HFFc6 (cell line): ENCODE measurements around the gene STOML3. TPM values are rescaled to one million over a fixed set of nuclear protein-coding genes. Genes with fewer than 3 reads are reported as not detected.
"Not testable (repeated sequence)": the region's sequence is repeated elsewhere in the genome, so short reads cannot be mapped to it uniquely, and the experiment has no call there.

Experiments used
- DNase-seq: peaks from one replicate; pipeline ENCODE4 v3.0.0-alpha.2; 2018
- H3K27ac Mint-ChIP-seq: 2 replicates; pipeline ENCODE4 v1.8.0; 2020; ENCODE audit warnings: mild to moderate bottlenecking, mixed read lengths
- H3K27me3 Mint-ChIP-seq: 2 replicates; pipeline ENCODE4 v1.8.0; 2021; ENCODE audit warnings: mild to moderate bottlenecking, moderate library complexity, mixed read lengths; ENCODE audit not compliant: insufficient read depth
- H3K36me3 Mint-ChIP-seq: 2 replicates; pipeline ENCODE4 v1.8.0; 2021; ENCODE audit warnings: low read depth, mixed read lengths
- H3K4me1 Mint-ChIP-seq: 2 replicates; pipeline ENCODE4 v1.8.0; 2020; ENCODE audit warnings: low read depth, mixed read lengths
- H3K4me3 Mint-ChIP-seq: 2 replicates; pipeline ENCODE4 v1.8.0; 2020; ENCODE audit warnings: mild to moderate bottlenecking, moderate library complexity, mixed read lengths
- H3K9me3 Mint-ChIP-seq: 2 replicates; pipeline ENCODE4 v1.8.0; 2020; ENCODE audit warnings: mild to moderate bottlenecking, mixed read lengths
- CTCF ChIP-seq: fragments of 200-600 bp; sonication (generic); IDR thresholded peaks from 2 replicates; pipeline ENCODE4 v1.5.0; 2021; ENCODE audit warnings: antibody characterized with exemption, mild to moderate bottlenecking
- total RNA-seq, 6 experiments: library from RNA; stranded (reverse); fragmentation: NEBNext Ultra II Directional; extraction: Animal tissue kit (Norgen Biotek cat#: 25700); gene quantifications; 2 replicates in 1 of 6; 3 replicates in 5 of 6; pipeline ENCODE4 v1.2.3, GENCODE V29; 2021

The STOML3 gene
- total RNA-seq, 6 experiments from 2014 or later: not detected

- no peak overlapping the region for H3K4me3 Mint-ChIP-seq
- 0 out of 2 replicates have a peak overlapping the region, but pooled peaks have one; percentile 24 for H3K27ac Mint-ChIP-seq
- no peaks in the 10 kb centered on the region for H3K9me3 Mint-ChIP-seq
- H3K27me3 Mint-ChIP-seq: no peaks in the 10 kb centered on the region; the same call in 1 of the 2 replicates
- DNase-seq: peak; percentile 31
- peak; percentile 73 for TF ChIP-seq CTCF
- H3K4me1 Mint-ChIP-seq: no peaks in the 10 kb centered on the region
- H3K36me3 Mint-ChIP-seq: peaks cover 18% of the 10 kb centered on the region
These were observed 26.2 kb upstream of the STOML3 start for GRCh38 chr13:39016787-39017186.

DNA sequence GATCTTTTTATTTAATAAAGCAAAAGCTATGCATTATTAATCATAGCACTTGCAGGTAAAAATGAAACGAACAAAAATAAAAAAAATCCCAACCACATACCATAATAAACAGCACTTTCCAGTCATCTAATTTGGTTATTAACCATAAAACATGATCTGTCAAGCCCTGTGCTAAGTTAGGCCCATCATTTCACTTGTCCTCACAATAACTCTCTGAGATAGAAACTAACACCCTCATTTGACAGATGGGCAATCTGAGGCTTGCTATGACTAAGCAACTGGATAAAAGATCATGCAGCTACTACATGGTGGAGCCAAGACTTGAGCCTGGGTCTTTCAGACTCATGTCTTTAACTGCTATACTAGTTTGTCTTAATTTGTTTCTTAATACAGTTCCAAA lies 25.5 kb upstream of the STOML3 start:
- no peak overlapping the region for H3K4me3 Mint-ChIP-seq
- H3K27me3 Mint-ChIP-seq: no peaks in the 10 kb centered on the region; the same call in 1 of the 2 replicates
- H3K9me3 Mint-ChIP-seq: no peaks in the 10 kb centered on the region
- TF ChIP-seq CTCF: no peak
- no peaks in the 10 kb centered on the region for H3K4me1 Mint-ChIP-seq
- no peak overlapping the region for H3K27ac Mint-ChIP-seq
- DNase-seq: no peak
- H3K36me3 Mint-ChIP-seq: peaks cover 21% of the 10 kb centered on the region

GRCh38 chr13:39013462-39013861 lies 22.8 kb upstream of the STOML3 start:
- no peaks in the 10 kb centered on the region for H3K4me1 Mint-ChIP-seq
- H3K4me3 Mint-ChIP-seq: no peak overlapping the region
- H3K27me3 Mint-ChIP-seq: no peaks in the 10 kb centered on the region; the same call in 1 of the 2 replicates
- no peaks in the 10 kb centered on the region for H3K9me3 Mint-ChIP-seq
- H3K36me3 Mint-ChIP-seq: peaks cover 36% of the 10 kb centered on the region
- DNase-seq: no peak
- TF ChIP-seq CTCF: no peak
- H3K27ac Mint-ChIP-seq: no peak overlapping the region

GRCh38 chr13:39012608-39013007 lies 22.0 kb upstream of the STOML3 start:
- no peaks in the 10 kb centered on the region for H3K9me3 Mint-ChIP-seq
- peaks cover 42% of the 10 kb centered on the region for H3K36me3 Mint-ChIP-seq
- H3K4me1 Mint-ChIP-seq: no peaks in the 10 kb centered on the region

DNA sequence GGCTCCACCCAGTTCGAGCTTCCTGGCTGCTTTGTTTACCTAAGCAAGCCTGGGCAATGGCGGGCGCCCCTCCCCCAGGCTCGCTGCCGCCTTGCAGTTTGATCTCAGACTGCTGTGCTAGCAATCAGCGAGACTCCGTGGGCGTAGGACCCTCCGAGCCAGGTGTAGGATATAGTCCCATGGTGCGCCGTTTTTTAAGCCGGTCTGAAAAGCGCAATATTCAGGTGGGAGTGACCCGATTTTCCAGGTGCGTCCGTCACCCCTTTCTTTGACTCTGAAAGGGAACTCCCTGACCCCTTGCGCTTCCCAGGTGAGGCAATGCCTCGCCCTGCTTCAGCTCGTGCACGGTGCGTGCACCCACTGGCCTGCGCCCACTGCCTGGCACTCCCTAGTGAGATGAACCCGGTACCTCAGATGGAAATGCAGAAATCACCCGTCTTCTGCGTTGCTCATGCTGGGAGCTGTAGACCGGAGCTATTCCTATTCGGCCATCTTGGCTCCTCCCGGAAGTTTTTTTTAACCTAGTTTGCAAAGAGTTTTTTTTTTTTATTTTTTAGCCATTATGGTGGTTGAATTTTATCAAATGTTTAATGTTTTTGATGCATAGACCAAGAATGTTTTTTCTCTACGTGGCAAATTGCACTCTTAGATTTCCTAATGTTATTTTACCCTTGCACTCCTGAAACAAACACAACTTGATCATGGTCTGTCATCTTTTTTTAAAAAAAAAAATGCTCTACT lies 15.9 kb upstream of the STOML3 start:
- not testable (repeated sequence) for H3K27ac Mint-ChIP-seq, H3K9me3 Mint-ChIP-seq, H3K4me1 Mint-ChIP-seq, H3K27me3 Mint-ChIP-seq, H3K4me3 Mint-ChIP-seq, DNase-seq
- H3K36me3 Mint-ChIP-seq: peaks cover 30% of the 10 kb centered on the region

More at GRCh38 chr13:39012608-39013007, 22.0 kb upstream of the STOML3 start:
- DNase-seq: no peak
- peak; percentile 22; the same call in 1 of the 2 replicates for TF ChIP-seq CTCF
- no peak overlapping the region for H3K27ac Mint-ChIP-seq
- H3K4me3 Mint-ChIP-seq: no peak overlapping the region
- H3K27me3 Mint-ChIP-seq: no peaks in the 10 kb centered on the region; the same call in 1 of the 2 replicates

DNA sequence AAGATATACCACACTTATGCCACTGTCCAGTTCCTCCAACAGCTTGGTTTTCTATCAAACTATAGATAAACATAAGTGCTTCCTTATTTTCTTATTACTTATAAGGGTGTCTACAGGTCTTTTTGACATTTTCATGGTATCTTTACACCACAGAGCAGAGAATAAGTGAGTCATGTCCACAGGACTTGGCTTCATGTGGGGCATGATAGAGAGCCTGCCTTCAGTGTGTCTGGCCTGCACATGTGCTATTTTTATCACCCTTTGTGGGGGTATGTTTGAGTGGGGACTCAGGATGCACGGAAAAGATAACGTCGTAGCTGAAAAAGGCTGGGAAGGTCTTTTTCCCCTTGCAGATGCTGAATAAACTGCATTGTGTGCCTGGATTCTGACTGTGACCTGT lies 8.1 kb upstream of the STOML3 start:
- no peaks in the 10 kb centered on the region for H3K27me3 Mint-ChIP-seq
- H3K27ac Mint-ChIP-seq: no peak overlapping the region
- H3K4me1 Mint-ChIP-seq: no peaks in the 10 kb centered on the region
- no peak for TF ChIP-seq CTCF
- DNase-seq: no peak
- no peaks in the 10 kb centered on the region for H3K9me3 Mint-ChIP-seq
- no peaks in the 10 kb centered on the region for H3K36me3 Mint-ChIP-seq
- H3K4me3 Mint-ChIP-seq: no peak overlapping the region
